Cortex of kidney (tissue), 1 donor: ENCODE measurements around the gene MSH3.

Experiments used
- DNase-seq: peaks from one replicate; lab custom pipeline; 2025; lab: John Stamatoyannopoulos, UW

Gene MSH3

DNA sequence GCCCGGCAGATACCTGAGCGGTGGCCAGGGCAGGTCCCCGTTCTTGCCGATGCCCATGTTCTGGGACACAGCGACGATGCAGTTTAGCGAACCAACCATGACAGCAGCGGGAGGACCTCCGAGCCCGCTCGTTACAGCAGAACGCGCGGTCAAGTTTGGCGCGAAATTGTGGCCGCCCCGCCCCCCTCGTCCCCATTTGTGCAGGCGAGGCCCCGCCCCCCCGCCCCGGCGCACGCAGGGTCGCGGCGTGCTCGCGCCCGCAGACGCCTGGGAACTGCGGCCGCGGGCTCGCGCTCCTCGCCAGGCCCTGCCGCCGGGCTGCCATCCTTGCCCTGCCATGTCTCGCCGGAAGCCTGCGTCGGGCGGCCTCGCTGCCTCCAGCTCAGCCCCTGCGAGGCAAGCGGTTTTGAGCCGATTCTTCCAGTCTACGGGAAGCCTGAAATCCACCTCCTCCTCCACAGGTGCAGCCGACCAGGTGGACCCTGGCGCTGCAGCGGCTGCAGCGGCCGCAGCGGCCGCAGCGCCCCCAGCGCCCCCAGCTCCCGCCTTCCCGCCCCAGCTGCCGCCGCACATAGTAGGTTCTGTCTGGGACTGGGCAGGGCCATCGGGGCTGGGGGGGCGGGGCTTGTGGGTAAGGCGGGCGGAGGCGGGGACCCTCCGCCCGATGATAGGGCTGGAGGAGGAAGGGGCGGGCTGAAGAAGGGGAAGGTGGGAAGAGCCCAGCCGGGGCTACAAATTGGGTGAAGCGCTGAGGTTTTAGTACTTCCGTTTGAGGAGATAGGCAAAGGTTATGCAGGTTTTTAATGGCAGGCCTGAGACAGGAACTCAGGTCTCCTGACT lies at the start of gene MSH3, which contains the start of gene DHFR:
TSS of gene MSH3 (plus strand) at position 262 of the 840 bp plus-strand sequence. CDS start at position 338, 76 bp downstream.
TSS of gene DHFR (minus strand) at position 593 of the 840 bp plus-strand sequence. CDS start at position 99, 494 bp downstream.
- peak; percentile 8 for DNase-seq

GRCh38 chr5:80607343-80607742 lies 47.1 kb upstream of the MSH3 start:
- DNase-seq: no peak

DNA sequence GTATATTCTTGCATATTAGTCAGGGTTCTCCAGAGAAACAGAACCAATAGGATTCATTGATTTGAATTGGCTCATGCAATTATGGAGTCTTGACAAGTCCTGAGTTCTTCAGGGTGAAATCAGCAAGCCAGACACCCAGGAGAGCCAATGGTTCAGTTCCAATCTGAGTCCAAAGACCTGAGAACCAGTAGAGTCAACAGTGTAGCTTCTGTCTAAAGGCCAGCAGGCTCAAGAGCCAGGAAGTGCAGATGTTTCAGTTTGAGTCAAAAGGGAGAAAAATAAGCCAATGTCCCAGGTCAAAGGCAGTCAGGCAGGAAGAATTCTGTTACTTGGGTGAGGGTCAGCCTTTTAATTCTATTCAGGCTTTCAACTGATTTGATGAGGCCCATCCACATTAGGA lies 46.6 kb upstream of the MSH3 start:
- DNase-seq: no peak

GRCh38 chr5:80608731-80609130 lies 45.7 kb upstream of the MSH3 start:
- DNase-seq: no peak

- DNase-seq: no peak
Observed at GRCh38 chr5:80609692-80610091, 44.8 kb upstream of the MSH3 start.

- no peak for DNase-seq
Observed at GRCh38 chr5:80615266-80615914, 39.1 kb upstream of the MSH3 start.

- DNase-seq: no peak
Observed at GRCh38 chr5:80618438-80618837, 36.0 kb upstream of the MSH3 start.

- DNase-seq: no peak
Observed at GRCh38 chr5:80619086-80619485, 35.4 kb upstream of the MSH3 start.

DNA sequence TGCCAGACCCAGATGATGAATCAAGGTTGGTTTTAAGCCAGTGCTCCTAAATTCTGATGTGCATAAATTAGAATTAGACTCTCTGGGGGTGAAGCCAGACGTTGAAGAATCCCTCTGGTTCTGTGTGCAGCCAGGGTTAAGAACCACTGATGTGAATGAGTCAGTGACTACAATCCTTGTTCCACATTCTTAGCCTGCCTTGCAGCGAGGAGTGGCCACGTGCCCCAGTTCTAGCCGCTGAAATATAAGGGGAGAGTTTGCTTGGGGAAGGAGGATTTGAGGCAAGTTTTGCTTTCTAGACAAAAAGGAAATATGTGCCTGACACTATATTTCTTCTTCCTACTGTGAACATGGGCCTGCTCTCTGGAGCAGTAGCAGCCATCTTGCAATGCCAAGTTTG lies 34.2 kb upstream of the MSH3 start:
- no peak for DNase-seq

DNA sequence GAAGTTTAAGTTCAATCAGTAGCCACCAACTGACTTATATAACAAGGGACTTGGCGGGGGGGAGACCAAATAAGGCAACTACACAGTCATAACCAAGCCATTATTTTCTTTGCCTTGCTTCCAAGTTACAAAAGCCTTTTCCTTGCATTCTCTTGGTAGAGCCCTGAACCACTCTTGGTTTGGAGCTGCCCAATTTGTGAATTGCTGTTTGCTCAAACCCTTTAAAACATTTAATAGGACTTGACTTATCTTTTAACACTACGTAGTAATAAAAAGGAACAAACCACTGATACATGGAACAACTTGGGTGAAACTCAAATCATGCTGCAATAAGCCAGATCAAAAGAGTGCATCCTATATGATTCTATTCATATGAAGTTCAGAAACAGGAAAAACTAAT lies 31.7 kb upstream of the MSH3 start:
- DNase-seq: no peak

DNA sequence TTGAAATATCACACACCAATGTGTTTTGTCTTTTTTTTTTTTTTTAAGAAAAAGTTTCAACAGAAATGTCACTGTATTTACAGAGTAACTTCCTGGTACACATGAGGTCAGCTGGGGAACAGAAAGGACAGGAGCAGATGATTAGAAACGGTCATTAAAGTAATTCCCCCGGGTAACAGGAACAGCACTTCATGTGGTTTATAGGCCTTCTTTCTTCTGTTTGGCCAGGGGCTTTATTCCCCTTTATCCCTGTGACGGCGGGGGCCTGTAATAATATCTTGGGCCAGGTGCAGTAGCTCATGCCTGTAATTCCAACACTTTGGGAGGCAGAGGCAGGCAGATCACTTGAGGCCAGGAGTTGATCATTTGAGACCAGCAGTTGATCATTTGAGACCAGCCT lies 30.5 kb upstream of the MSH3 start:
- DNase-seq: no peak

GRCh38 chr5:80625230-80625629 lies 29.2 kb upstream of the MSH3 start:
- DNase-seq: no peak

DNA sequence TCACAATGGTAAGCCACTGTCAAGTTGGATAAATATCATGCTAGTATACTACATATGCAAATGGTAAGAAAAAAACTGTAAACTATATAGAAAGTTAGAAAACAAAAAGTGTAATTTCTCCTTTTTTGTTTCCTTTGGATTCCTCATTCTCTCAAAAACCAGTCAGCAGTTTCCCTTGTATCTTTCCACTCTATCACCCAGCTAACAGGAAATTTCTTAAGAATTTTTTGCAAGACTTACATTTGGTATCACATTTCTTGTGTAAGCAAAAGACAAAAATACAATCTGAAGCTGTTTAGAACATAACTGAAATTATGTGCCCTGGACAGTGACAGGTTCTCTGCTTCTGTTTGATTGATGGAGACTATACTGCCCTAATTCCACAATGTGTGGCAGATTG lies 25.2 kb upstream of the MSH3 start:
- no peak for DNase-seq

GRCh38 chr5:80631278-80632259 lies 22.9 kb upstream of the MSH3 start:
- DNase-seq: no peak

DNA sequence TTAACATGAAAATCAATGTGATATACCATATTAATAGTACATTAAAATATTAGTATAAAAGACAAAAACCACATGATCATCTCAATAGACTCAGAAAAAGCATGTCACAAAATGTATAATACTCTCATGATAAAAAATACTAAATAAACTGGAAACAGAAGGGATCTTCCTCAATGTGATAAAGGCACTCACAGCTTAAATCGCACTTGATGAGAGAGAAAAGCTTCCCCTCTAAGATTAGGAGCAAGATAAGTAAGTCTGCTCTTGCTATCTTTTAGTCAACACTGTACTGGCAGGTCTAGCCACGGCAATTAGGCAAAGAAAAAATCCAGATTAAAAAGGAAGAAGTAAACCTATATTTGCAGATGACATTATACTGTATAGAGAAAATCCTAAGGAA lies 21.8 kb upstream of the MSH3 start:
- no peak for DNase-seq

DNA sequence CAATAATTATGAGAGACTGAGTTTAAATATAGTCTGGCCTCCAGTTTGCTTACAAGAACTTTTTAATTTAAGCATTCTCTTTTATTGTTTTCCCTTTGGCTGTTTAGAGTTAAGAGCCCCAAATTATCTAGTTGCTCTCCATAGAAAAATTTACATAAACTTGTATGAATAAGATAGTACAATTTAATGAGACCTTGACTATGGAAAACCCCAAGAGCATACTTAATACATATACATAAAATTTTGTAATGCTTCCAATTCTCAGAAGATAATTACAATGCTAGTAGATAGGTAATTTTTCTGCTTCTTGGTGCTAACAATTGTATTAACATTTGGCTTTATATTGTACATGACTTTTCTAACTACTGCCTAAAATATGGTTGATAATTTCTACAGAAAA lies 20.3 kb upstream of the MSH3 start:
- DNase-seq: no peak

- no peak for DNase-seq
Observed at GRCh38 chr5:80641353-80641752, 13.1 kb upstream of the MSH3 start.

- no peak for DNase-seq
Observed at GRCh38 chr5:80644900-80645299, 9.6 kb upstream of the MSH3 start.

- DNase-seq: no peak
Observed at GRCh38 chr5:80646926-80647325, 7.5 kb upstream of the MSH3 start.

- DNase-seq: no peak
Observed at GRCh38 chr5:80653502-80653901, 950 bp upstream of the MSH3 start.

GRCh38 chr5:80654054-80654390 lies 430 bp upstream of the MSH3 start:
- DNase-seq: no peak

DNA sequence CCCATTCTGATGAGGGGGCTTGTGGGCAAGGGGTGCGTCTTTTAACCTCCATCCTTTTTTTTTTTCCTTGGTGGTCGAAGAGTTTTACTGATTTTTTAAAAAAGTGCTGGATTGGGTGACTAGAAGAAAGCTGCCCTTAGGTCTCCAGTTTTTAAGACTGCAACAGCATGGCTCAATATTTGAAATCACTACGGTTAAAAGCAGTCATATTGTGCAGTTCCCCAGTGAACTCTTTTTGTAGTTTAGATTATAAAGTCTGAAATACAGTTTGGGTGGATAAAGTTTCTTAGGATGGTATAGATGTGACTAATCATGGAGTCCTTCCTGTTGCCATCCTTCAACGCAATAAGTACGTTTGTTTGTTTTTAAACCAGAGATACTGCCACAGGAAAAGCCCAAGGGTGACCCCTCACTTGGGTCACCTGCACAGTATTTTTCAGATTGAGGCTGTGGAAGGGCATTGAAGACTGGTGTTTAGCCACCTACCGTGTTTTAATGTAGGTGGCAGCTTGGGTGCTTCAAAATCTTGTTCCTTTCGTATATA lies 851 bp downstream of the MSH3 start:
- DNase-seq: no peak
